GM20431 (cell line): ENCODE data around the gene KCND1.

ENCODE experiments used
- in situ Hi-C: fragments of 300-500 bp; cut with MseI, MboI; formaldehyde crosslinking; loops from one replicate; pipeline ENCODE4 v1.15.0; 2020; ENCODE audit warnings: low sequenced_read_pairs; ENCODE audit not compliant: unreplicated experiment

Gene KCND1

DNA sequence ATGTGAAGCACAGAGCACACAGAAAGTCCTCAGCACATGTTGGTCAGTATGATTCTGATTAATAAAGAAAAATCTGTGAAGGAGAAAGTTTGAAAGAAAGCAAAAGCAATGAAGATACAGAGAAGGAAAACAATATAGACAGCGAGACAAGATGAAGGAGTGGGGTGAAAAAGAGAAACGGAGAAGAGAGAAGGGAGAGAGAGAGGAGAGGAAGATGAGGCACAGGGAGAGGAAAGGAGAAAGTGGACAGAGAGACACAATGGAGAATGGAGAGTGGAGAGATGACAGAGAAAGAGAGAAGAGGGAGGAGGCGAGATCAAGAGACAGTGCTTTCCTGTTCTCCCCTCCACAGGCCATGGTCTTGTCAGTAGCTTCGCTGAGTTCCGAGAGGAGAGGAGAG lies 3.9 kb upstream of the KCND1 start:
- in situ Hi-C loops = no loop called here

- in situ Hi-C loops = no loop called here
Measured at GRCh38 chrX:48975041-48975440, 3.4 kb upstream of the KCND1 start.

DNA sequence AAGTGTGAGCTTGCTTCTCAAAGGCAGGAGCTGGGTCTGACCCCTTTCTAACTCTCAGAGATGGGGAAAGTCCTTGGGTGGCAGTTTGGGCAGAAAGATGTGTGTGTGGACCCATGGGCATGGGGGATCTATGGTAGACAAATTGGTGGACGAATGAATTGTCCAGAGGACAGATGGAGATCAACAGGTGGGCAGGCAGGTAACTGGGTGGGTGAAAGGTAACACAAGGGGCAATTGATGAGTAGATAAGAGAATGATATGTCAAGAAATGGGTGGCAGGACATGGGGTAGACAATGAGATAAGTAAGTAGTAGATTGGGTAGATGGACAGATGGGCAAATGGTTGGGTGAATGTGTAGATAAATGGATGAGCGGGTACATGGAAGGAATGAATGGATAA lies 2.9 kb upstream of the KCND1 start:
- in situ Hi-C loops = no loop called here

DNA sequence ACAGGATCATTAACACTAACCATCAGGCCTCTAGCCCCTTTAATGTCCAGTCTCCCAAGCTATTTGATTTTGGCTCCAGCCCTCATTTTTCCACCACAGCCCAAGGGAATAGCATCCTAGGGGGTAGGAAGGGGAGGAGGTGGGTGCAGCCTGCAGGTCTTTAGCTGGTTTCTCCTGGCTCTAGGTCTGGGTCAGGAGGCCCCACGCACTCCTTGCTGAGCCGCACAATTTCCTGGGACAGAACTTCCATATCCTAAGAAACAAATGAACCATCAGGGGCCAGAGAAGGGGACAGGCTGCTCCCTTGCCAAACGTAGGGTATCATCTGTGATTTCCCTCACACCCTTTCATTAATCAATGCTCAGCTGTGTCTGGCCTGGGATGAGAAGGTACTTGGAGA lies 2.4 kb upstream of the KCND1 start:
- in situ Hi-C loops = no loop called here

DNA sequence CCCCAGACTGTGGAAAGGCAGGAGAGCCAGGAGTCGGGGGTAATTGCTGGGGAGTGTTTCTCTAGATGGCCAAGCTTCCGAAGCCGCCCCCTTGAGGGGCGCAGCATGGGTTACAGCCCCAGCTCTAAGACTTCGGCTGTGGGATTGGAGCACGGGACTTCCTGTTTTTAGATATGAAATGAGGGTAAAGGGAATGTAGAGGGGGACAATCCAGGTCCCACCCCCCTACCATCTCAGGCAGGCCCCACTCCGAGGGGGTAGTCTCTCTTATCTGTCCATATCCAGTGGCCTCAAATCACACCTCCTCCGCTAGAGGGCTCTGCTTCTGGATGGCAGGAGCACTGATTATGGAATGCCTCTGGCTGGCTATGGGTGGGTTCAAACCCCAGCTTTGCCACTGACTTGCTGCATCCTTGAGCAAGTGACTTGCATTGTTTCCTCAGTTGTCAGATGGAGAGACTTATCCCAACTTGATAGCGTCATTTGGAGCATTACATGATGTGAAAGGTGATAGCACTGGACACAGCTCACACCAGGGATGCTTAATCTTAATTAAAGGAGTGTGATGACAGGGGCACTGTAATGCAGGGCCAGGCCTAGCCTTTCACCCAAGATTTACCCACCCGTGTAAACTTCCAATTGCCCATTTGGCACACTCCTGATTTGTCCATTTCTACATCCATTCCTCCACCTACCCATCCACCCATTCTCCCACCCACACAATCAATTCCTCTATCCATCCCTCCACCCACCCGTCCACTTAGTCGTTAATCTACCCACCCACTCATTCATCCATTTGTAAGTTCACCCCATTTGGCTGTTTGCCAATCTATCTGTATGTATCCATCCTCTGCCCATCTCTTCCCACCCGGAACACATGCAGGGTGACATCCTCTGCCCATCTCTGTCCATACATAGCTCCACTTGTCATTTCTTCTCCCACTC lies 848 bp upstream of the KCND1 start:
- in situ Hi-C loops = no loop called here

DNA sequence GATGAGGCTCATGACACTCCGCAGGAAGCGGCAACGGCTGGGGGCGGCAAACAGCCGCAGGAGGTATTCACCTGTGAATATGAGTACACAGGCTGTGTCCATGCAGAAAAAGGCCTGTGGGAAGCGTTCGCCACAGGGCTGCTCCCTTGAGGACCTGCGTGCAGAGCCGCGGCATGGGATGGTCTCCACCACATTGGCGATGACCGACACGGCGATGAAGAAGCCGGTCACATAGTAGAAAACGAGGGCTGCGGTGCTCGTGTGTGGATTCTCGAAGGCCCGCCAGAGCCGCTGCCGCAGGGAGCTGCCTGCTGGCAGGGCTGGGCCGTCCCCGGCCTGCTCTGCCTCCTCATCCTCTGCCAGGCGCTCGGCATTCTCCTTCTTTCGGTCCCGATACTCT lies 2.2 kb downstream of the KCND1 start:
- in situ Hi-C loops = no loop called here

- in situ Hi-C loops = no loop called here
Measured at GRCh38 chrX:48968377-48968776, 3.3 kb downstream of the KCND1 start.

DNA sequence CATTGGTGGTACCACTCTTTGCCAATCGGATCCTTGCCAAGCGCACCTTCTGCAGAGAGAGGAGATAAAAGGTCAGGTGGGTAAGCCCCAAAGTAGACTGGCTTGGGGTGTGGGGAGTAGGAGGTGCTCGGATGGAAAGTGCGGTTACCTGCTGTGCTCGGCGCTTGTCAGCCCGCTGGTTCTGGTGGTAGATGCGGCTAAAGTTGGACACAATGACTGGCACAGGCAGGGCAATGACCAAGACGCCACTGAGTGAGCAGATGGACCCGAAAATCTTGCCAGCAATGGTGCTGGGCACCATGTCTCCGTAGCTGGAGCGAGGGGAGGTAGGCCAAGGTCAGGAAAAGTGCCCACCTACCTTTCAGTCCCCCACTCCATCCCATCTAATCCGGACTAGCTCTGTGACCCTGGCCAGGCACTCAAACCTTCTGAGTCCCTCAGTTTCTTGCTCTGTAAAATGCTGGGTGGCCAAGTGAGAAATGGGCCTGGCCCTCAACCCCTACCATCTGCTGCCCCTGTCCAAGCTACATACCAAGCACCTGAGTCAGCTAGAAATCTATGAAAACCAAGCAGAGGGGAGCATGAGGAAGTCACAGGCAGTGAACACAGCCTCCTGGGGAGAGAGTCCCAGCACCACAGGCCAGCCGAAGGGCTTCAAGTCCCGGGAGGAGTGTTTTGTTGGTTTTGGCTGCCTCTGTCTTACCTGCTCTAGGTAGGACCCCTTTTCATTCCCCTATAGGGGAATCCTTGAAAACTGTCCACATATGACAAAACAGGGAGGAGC lies 4.7 kb downstream of the KCND1 start:
- in situ Hi-C loops = no loop called here

DNA sequence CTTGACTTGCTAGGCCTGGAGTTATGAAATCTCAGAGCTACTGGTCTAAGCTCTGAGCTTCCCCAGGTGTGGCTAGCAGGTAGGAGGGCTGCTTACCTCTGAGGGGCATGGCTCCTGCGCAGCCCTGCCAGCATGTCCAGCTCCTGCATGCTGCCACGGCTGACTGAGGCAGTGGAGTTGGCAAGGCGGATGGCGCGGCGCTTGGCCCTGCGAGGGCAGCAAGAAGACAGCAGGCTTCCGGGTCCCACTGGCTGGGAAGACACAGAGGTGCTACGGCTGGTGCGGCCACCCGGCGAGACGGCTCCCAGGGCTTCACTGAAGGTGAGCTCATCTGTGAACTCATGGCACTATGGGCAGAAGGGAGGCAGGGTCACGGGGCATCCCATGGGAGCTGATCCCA lies 5.7 kb downstream of the KCND1 start:
- in situ Hi-C loops = no loop called here

- in situ Hi-C loops = no loop called here
Measured at GRCh38 chrX:48961585-48962091, 10.0 kb downstream of the KCND1 start.

DNA sequence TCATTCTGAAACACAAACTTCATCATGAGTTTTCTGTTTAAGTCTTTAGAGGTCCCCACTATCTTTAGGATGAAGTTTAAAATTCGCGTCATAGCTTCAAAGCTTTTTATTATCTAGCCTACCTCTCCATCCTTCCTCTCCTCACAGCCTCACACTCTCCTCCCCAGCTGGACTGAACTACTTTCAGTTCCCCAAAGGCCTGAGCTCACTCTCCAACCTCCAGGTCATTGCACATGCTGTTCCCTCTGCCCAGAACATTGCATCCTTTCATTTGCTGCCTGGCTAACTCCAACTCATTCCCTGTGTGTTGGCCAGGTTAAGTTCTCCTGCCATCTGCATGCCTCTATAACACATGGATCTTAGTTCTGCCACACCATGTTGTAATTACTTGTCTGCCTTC lies 11.4 kb downstream of the KCND1 start:
- in situ Hi-C loops = no loop called here

DNA sequence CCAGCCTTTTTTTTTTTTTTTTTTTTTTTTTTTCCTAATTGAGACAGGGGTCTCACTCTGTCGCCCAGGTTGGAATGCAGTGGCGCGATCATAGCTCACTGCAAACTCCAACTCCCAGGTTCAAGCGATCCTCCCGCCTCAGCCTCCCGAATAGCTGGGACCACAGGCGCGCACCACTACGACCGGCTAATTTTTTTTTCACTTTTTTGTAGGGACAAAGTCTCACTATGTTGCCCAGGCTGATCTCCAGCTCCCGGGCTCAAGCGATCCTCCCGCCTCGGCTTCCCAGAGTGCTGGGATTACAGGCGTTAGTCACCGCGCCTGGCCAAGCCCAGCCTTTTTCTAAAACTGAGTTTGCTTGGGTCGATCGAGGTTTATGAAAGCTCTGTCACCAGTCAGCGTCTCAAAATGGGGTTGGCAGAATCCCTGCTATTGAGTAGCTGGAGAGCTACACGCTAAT lies 13.0 kb downstream of the KCND1 start:
- in situ Hi-C loops = no loop called here

GRCh38 chrX:48957827-48958634 lies 13.6 kb downstream of the KCND1 start:
- in situ Hi-C loops = no loop called here

- in situ Hi-C loops = no loop called here
Measured at GRCh38 chrX:48957477-48957826, 14.2 kb downstream of the KCND1 start, which contains the start of gene OTUD5. OTUD5 (minus strand) TSS chrX:48957607; CDS start chrX:48957570, 37 bp downstream.

- in situ Hi-C loops = no loop called here
Measured at GRCh38 chrX:48956728-48957414, 14.8 kb downstream of the KCND1 start.

GRCh38 chrX:48948589-48948988 lies 23.1 kb downstream of the KCND1 start:
- in situ Hi-C loops = no loop called here

DNA sequence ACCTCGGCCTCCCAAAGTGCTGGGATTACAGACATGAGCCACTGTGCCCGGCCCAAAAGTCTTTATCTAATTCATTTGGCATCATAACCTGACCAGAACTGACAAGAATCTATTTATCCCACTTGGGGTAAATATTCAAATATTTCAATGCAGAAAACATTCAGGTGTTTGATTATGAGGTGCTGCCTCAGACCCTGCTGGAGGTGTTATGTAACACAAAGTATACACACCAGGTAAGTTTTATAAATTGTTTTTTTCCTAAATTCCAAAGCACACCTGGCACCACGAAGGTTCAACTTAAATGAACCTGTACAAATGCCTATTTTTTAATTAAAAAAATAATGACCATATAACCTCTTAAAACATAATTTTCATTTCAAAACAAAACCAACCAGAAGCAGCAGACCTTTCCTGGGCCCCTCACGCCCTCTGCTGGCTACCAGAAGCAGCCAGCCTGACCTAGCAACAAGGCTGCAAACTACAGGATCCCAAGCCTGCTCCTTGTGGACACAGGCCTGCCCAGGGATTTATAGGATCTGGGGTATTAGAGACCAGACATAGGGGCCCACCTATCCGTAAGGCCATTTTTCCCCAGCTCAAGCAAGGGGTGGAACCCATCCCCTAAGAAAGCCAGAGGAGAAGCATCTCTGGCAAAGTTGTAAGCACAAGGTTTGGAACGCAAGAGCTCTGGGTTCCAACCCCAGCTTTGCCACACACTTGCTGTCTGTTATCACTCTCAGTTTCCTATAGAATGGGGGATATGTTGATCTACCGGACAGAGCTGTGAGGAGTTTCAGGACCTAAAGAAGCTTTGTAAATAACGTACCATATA lies 25.9 kb downstream of the KCND1 start:
- in situ Hi-C loops = no loop called here

- in situ Hi-C loops = no loop called here
Measured at GRCh38 chrX:48942895-48943294, 28.7 kb downstream of the KCND1 start.
